ENCODE data around the gene ABR. TPM values are rescaled to one million over a fixed set of nuclear protein-coding genes. Genes with fewer than 3 reads are reported as not detected.
"Not testable (repeated sequence)": the region's sequence is repeated elsewhere in the genome, so short reads cannot be mapped to it uniquely, and the experiment has no call there.

ABR gene
- total RNA-seq, 1 donor from 2014 or later = 56.1 TPM

GRCh38 chr17:1095090-1095852 is 84.5 kb downstream of the ABR start:
- DNase-seq = no peak

DNA sequence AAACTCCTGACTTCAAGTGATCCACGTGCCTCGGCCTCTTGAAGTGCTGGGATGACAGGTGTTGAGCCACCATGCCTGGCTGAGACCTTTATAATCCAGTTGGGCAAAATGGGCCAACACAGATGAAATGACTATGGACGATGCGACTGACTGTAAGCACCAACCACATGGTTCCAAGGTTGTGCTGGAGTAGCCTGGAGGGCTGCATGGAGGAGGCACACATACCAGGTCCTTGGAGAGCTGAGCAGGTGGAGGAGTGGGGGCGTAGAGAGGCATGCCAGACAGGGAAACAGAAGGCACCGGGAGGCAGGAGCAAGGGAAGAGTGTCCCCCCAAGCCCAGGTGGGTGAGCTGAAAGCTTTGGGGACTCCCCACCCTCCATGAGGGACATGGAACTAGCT is 85.2 kb downstream of the ABR start:
- no peak for DNase-seq

GRCh38 chr17:1091900-1092299 is 87.9 kb downstream of the ABR start:
- DNase-seq = no peak

GRCh38 chr17:1091190-1091534 is 88.6 kb downstream of the ABR start:
- DNase-seq = no peak

DNA sequence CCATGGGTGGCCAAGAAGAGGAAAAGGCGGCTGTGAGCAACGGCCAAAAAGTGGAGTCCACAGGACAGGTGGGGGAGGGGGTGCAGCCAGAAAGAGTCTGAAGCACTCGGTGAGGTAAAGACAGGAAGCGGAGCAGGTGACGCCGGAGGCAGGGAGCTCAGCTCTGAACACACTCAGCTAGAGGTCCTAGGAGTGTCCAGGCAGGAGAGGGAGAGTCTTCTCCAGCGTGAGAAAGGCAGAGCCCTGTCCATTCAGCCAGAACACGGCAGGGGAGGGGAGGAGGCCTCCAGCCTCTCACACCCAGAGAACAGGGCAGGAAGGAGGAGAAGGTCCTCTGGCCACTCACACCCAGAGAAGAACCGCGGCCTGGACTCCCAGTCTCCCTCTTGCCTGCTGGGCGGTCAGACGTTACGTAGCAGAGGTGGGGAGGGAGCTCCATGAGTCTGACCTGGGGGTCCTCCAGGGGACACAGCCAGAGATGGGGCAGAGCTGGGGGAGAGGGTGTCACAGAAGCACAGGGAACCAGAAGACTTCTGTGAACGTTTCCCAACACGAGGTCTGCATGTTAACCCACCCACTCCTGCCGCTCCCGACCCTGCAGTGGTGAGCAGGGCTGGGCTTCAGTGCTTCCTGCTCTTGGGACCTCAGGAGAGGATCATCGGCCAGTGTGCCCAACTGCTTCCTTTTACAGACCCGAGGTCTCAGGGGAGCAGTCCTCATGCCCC is 89.2 kb downstream of the ABR start:
- no peak for DNase-seq

DNA sequence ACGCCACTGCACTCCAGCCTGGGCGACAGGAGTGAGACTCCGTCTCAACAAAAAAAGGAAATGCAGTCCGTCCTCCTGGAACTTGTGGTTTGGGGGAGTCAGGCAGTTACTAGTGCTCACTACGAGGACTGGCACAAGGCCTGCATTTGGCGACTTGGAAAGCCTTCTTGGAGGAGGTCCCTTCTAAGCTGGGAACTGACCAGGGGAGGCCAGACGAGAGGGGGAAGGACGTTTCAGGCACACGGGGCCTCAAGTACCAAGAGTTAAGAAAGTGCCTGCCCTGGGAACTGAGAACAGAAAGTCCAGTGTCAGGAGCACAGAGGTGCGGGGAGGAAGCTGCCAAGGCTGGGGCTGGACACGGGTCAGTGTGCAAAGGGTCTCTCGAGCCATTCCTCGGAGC is 89.9 kb downstream of the ABR start:
- no peak for DNase-seq

GRCh38 chr17:1087381-1088241 is 92.2 kb downstream of the ABR start:
- peak; percentile 72 for DNase-seq

DNA sequence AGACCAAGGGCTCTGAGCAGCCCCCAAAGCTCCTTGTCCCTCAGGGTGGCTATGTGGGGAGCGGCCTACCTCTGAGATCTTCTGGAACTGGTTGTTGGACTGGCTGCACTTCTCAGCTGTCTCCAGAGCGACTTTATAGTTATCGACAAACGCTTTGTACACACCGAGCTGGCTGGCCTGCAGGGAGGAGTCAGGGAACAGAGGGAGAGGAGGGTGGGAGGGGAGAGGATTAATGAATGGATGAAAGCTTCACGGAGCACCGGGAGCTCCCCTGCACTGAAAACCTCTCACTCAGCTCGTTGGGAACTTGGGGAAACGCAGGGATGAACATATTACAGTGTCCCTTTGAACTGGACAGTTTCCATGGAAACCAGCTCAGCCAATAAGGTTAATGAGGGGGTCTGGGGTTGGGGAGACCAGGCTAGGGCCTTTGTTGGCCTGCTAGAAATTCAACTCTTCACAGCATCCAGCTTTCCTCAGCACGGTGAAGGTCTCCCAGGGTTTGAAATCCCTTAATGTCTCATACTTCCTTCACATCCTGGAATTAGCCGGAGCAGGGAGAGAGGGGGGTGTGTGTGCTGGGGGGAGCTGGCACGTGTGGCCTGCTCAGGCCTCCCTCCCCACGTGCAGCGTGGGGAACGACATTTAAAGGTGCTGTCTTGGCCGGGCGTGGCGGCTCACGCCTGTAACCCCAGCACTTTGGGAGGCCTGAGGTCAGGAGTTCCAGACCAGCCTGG is 96.2 kb downstream of the ABR start:
- DNase-seq = no peak

DNA sequence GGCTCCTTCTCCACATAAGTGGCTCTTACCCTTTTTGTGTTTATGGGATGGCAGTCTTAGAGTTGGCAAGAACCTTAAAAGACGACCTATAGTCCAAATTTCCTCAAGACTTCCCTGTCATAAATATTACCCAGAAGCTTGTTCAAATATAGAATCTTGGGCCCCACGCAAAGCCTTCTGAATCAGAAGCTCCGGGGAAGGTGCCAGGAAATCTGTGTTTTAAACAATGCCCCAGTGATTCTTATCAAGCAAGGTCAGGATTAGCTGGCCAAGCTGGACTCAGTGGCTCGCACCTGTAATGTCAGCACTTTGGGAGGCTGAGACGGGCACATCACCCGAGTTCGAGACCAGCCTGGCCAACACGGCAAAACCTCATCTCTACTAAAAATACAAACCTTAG is 97.2 kb downstream of the ABR start:
- no peak for DNase-seq

DNA sequence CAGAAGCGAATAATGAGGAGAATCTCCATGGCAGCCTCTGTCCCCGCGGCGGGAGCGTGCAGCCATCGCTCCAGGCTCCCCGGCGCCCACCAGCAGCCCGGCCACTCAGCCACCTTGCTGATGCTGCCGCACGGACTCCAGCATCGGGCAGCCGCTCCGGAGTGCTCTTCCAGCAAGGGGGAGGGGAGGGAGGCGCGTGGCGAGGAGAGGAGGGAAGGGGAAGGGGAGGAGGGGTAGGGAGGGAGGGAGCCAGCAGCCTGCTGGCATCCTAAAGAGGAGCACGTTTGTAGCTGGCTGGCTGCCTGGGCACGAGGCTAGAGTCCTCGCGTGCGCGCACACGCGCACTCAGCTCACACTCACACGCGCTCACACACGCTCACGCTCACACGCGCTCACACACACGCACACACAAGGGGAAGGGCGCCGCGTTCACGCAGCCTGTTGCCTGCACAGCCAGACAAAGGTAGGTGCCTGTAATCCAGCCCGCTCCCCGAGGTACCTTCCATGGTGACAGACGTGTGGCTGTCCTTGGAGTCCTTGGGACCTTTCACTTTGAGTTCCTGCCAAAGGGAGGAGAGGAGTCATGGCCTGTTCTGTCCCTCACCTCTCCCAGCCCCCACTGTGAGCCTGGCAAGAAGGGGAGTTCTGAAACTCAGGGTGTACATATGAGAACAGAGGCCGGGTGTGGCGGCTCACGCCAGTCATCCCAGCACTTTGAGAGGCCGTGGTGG is 100.8 kb downstream of the ABR start:
- peak; percentile 73 for DNase-seq

DNA sequence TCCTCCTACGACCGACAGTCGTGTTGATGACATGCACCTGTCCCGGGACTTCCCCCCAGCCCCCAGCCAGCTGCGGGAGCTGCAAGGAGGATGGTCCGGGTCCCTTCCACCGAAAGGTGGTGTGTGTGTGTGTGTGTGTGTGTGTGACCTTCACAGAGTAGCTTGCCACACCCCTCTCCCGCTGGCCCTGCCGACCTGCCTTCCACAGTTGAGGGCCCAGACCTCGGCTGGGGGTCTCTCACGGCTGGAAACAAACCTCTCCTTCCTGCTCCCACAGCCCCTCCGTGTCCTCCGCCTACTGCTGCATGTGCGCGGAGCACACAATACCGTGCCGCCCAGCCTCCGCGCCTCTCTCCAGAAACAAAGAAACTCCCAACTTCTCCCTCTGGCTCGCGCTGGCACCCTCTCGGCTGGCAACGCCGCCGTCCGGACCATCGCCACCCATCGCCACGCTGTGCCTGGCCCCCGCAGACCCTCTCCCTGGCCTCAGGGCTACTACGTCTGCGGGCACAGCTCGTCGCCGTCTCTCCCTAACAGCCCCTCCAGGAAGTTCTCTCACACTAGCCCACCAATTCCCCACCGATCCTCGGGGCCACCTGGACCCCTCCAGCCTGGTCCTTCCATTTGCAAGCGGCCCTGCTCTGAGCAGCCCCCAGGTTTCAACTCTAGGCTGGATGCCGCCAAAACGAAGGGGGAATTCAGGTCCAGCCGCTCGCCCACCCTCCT is 101.6 kb downstream of the ABR start:
- DNase-seq = no peak

GRCh38 chr17:1077581-1077985 is 102.2 kb downstream of the ABR start:
- DNase-seq = peak; percentile 45

- no peak for DNase-seq
These were observed 102.8 kb downstream of the ABR start for GRCh38 chr17:1076982-1077302.

DNA sequence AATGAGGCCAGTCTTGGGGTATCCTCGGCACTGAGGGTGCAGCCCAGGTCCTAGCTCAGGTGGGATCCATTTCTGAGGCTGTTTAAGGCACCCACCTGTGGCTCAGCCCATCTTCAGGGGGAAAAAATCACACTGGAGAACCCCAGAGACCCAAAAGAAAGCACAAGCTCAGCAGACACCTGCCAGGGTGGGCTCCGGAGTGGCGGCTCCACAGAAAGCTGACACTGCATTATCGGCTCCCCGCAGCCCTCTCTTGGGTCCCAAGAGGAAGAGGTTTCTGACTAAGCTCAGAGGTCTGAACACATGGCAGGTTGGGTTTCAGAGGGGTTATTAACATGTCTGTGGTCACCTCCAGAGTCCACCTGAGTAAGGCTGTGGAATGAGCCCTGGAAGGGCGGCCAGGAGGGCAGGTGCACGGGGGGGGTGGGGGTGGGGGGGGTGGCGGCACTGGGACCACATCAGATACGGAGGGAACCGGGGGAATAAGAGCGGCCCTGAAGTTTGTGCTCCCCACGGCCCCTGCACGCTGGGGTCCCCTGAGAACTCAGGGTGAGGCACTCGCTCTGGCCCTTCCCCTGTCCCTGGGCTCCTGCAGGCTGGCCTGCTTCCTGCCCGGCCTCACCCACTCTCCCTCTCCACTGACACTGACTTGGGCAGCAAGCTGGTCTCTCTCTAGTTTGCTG is 103.3 kb downstream of the ABR start:
- DNase-seq = no peak

GRCh38 chr17:1074886-1075605 is 104.7 kb downstream of the ABR start:
- DNase-seq = peak; percentile 60

DNA sequence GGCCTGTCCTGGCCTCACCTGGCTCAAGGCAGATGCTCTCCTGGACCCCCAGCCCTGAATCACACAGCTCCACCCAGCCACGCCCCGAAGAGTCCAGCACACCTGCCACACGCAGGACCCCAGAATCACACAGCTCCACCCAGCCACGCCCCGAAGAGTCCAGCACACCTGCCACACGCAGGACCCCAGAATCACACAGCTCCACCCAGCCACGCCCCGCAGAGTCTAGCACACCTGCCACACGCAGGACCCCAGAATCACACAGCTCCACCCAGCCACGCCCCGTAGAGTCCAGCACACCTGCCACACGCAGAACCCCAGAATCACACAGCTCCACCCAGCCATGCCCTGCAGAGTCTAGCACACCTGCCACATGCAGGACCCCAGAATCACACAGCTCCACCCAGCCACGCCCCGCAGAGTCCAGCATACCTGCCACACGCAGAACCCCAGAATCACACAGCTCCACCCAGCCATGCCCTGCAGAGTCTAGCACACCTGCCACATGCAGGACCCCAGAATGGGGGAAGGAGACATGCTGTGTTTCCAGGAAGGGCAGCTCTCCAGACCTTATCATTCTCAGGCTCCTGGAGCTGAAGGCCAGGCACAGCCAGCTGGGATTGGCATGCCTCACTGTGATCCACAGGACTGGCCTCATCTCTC is 105.7 kb downstream of the ABR start:
- not testable (repeated sequence) for DNase-seq

- peak; percentile 70 for DNase-seq
These were observed 106.4 kb downstream of the ABR start for GRCh38 chr17:1073241-1073962.

- DNase-seq = no peak
These were observed 107.2 kb downstream of the ABR start for GRCh38 chr17:1072551-1072961.
